ENCODE data around the gene NDST3.
A peak's percentile ranks its signal among the peaks of the same experiment; 100 is the strongest.

NDST3 gene

DNA sequence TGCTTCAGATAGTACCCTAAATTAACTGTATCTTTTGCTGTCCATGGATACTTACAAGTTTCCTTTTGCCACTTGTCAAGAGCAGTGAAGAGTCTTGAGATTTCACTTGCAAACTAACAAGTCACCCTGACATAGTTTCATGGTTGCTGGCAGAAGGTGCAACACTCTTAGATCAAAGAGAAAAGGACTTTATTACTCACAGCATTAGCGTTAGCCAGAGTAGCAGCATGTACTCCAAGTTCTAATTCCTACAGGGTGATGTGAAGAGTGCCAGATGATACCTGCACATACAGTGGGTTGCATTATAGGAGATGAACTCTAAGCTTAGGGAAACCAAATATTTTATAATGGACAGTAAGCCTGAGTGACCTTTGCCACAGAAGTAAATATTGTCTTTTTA lies 47.9 kb downstream of the NDST3 start:
- no peak for DNase-seq

DNA sequence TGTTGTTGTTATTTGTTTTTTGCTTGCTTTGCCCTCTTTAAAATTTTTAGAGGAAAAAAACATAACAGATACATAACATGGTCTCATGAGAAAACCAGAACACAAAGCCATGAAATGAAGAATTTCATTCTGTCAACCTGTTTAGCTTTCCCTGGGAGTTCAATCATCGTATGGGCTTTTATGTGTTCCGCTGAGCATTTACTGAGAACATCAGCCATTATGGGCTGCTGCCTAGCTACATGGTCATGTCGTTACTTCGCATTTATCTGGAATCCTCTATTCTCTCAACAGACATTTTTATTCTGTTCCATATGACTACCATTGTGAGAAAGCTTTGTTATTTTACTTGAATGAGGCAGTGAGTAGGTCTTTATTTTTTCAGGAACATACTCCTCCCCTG lies 51.4 kb downstream of the NDST3 start:
- DNase-seq, result no peak

DNA sequence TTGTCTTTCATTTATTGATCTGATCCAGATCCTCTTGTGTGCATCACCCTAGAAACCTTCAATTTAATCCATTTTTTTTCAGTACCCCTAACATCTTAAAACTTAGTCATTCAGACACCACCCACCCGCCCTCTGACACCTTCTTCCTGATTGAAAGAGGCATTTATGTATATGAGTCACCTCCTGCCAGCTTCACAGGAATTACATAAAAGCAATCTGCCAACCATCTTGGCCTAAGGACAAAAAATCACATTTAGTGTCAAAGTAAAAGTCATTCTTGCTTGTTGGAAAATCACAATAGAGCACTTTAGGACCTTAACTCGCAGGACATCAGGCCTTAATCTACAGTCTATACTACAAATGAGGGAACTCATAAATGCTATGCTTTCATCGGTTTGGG lies 52.1 kb downstream of the NDST3 start:
- DNase-seq, result no peak

DNA sequence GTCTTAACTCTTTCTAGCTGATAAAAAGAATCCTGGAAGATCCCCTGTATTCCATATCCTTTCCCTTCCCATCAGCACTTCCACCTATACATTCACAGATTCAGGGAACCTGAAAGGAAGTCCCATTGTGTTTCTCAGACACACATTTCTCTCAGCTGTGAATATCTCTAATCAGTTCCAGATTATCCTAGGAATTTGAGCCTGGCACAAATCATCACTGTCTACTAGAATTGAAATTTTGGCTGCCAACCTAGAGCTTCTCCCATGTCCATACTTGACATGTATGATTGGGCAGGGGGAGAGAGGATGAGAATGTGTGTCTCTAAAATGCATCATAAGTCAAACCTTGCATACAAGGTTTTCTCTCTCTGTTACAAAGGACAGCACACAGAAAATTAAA lies 53.1 kb downstream of the NDST3 start:
- no peak for DNase-seq

DNA sequence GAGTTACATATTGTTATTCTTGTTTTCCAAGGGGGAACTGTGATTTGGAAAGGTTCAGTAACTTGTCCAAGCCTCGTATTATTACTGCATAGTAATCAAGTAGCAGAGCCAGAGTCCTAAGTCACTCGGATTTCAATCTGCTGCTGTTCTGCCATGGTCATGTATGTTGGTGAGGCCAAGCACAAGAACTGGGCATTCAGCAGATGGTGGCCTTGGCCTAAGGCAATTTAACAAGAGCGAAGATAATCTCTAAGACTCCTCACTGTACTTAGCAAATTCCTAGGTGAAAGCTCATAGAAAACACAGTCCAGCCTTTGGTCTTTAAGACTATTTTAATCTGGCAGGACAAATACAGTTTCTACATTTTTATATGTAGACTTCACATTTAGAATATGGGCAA lies 64.8 kb downstream of the NDST3 start:
- DNase-seq, result no peak

DNA sequence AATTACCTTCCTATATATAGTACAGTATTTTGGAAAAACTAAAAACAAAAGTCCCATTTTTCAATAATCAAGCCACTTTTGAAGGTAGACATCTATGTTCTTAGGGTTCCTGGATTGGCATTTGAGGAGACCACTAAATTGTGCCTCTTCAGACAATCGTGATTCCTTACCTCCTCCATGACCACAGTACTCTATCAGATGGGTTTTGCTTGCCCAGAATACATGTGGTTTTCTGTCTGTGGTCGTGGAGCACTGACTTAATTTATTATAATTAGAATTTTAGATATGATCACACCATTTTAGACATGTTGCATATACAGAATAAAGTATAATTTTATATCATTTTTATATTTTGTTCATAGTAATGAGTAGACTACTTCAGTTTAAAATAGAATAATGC lies 67.9 kb downstream of the NDST3 start:
- DNase-seq, result no peak

DNA sequence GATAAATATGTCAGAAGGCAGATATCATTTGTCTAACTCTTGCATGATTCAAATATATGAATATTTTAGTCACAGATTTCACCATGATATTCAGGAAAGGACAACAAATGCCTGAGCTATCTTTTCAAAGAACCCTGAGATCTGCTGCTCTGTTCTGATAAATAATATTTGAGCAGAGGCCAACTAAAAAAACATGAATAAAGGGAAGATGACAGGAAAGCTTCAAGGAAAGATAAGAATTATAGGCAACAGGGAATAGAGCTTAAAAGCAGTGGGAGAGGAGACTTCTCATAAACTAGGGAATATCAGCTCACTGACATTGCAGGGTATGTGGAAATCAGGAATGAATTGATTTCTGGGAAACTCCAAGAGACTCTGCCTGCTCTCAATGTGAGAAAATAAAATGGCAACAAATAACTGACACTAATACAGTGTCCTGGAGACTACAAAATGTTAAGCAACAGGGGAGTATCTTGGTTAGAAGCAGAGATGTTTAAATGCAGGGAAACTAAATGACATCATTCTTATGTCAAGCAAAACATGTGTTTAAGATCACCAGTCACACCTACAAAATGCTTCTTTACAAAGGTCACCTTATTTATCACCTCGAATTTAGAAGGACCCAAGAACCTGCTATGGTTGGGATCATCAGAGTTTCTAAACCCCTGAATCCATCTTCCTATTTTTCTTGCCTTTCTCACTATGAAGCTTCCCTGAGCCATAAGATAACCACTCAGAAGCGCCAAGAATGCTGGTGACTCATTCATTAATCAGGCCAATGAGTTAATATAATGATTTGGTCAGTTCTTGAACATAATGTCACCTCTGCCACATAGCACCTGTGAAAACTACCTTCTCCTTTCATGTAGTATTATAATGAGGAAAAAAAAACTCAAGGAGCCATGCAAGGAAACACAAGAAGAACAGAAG lies 78.1 kb downstream of the NDST3 start:
- no peak for DNase-seq

DNA sequence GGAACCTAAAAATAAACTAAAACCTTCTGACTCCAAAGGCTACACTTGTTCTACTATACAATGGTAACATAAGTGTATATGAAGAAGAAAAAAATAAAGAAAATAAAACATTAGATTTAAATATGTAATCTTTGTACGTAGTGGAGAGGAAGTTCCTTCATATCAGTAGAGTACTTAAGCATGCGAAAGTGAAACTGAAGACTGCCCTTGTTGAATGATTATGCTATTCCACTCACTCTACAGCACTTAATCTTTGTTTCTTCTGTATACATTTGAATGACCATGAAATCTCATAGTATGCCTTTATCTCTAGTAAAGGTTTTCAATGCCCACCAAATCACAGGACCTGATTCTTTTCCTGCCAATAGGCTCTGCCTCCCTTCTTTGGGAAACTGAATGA lies 78.9 kb downstream of the NDST3 start:
- DNase-seq, result peak; percentile 26

DNA sequence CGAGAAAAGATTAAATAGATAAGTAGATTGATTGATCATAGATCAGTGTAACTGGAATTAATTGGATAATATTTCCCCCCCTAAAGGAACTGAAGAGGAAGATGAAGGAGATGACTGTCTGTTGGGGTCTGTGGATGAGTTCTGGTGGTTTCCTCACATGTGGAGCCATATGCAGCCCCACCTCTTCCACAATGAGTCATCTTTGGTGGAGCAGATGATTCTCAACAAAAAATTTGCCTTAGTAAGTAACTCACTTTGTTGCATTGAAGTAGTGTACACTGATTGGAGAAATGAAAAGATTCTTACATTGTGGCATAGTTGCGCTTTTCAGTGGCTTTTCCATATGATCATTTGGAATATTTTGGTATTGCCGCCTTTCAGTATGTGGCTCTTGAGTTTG lies 80.4 kb downstream of the NDST3 start:
- no peak for DNase-seq

DNA sequence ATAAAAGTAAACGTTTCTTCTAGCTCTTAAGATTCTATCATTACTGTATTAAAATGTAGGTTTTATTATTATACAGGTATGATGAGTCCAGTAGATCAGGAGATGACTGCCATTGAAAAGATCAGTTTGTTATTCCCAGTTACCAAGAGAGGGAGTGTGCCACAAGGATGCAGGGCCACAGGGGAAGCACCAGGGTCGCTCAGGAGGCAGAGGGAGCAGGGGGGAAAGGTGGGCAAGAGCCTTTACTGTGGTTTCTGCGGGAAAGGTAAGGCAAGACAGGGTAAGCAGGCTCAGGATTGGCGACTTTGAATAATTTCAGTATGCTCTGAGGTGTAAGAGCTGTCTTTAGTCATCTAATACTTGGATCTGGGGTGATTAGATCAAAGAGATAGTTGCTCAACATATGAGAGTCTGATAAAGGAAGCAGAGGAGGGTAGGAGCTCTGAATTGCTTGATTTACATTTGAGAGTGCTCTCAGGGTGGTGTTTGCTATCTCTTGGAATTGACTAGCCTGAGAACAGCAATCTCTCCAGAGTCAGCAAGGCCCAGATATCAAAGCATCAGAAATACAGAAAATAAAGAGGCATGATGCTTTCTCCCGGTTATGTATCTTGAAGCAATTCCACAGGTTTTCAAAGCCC lies 86.0 kb downstream of the NDST3 start:
- no peak for DNase-seq

DNA sequence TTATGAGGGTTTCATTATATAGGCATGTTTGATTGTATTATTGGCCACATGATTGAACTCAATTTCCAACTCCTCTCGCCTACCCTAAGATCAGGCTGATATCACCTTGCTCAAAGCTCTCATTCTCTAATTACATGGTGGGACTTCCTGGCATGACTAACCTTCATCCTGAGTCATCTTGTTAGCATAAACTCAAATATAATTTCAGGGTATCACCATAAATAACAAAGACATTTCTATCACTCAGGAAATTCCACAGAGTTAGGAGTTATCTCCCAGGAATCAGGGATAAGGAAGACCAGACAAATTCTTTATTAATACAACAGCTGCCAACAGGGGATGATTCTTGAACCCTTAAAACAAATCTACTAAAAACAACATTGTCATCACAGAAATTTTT lies 90.7 kb downstream of the NDST3 start:
- DNase-seq, result no peak

DNA sequence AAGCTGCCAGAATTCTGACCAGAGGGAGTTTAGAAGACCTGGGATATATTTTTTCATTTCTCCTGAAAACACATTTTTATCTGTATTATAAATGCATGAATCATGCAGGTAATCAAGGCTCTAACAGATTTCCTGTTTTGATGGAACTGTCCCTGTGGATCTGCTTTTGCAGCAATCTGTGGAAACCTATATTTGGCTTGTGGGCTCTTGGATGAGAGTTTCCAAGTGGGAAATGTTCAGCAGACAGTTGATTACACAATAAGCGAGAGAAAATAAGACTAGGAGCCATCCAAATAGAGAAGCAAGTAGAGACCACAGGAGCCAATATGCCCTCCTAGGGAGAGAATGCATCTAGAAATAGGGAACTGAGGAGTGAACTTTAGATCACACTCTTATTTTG lies 105.0 kb downstream of the NDST3 start:
- peak; percentile 3 for DNase-seq

DNA sequence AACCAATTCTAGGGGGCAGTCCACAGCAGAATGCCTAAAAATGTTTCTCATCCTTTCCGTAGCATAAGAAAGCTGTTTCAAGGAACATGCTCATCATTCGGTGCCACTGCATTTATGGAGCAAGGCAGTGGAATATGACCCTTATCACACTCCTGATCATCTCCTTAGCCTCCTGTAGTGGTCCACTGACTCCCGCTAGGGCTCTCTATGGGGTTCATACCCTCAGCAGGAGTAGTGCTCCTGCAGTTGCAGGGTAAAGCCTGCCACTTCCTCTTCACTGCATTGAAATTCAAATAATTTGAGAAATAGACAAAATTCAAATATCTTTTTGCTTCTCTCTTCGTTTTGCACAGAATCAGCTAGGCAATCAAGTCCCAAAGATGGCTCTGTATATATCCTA lies 107.0 kb downstream of the NDST3 start:
- no peak for DNase-seq

DNA sequence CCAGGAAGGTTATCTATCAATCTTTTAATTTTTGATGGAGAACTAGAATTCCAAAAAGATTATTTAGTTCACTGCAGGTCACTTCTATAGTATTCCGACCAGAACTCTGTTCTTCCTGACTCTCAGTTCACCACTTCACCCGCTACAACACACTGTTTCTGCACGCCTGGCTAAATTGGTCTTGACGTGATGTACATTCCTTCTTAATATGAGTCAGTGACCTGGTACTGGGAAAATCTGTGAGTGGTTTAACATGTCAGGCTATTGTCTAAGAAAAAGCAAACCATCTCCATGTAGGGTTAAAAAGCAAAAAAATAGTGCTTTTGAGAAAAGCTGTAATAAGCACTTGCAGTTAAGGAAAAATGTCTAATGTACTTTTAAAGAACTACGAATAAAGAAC lies 120.4 kb downstream of the NDST3 start:
- DNase-seq, result no peak

DNA sequence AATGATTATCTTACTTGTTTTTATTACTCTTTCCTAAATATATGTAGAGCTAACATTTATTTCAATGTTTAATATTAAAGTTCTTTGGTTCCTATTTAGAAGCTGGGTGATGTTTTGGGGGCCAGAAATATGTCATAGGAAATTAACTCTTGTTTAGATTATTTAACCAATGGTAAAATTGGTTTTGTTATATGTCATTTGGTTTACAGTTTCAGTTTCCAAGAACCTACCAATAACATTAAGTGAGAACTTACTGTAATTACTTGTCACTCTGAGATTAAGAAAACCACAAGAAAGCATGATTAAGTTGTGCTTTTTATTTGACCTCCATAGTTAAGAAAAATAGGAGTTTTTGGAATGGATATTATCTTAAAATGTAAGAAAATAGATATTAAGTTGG lies 121.2 kb downstream of the NDST3 start:
- no peak for DNase-seq

DNA sequence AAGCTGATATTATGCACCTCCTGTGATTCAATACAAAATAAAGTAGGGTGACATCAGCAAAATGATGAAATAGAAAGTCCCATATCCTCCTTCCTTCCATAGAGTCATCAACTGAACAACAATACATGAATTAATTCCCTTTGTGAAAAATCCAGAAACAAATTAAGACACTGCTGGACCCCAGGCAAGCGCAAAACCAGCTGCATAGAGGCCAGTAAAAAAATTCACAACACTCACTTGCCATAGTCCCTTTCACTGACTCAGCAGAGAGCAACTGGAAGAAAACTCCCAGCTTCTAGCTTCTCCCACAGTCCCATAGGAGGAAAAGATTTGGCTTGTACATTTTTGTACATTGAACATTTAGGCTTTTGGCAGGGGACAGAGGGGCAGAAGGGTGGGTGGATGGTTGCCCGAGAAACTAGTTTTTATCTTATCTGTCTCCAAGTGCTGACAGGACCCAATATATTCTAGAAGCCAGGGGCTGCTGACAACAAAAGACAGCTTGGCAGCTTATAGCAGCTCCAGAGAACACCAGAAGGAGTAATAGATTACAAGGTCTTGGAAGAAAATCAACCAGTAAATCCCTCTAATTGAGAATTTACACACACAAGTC lies 124.6 kb downstream of the NDST3 start:
- no peak for DNase-seq

DNA sequence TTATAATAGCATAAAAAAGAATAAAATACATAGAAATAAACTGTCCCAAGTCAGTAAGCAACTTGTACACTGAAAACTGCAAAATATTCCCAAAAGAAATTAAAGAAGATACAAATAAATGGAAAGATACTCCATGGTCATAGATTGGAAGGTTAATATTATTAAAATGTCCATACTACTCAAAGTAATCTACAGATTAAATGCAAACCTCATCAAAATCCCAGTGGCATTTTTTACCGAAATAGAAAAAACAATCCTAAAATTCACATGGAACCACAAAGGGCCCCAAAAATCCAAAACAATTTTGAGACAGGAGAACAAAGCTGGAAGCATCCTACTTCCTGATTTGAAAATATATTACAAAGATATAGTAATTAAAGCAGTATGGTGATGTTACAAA lies 133.0 kb downstream of the NDST3 start:
- DNase-seq, result no peak

DNA sequence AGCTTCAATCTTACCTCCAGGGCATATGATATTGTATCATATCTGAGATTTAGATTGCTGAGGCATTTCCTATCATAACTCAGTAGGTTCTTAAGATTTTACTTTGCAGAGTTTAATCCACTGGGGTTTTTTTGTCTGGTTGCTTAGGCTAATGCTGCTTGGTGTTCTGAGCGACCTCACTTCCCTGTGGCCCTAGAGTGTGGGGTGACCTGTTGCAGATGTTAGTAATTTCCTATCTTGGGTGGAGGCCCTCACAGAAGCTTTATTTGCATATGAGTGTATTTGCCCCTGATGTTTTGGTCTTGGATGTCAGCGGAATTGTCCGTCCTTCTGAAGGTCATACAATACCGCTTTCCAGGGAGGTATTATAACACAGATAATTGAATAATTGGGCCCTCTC lies 137.1 kb downstream of the NDST3 start:
- DNase-seq, result no peak

DNA sequence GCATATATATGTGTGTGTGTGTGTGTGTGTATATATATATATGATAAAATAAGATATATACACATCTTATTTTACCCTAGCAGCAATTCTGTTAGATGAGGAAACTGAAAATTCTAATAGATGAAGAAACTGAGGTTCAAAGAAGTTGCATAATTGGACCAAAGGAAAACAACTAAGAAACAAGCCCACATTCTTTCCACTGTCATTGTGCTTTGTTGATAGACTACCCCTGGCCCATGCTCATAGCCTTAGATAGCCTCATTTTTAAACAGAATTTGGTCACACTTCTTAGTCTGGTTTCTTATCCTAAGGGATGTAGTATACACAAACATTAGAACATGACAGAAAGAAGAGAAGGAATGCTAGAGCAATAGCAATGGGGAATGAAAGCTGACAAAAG lies 138.8 kb downstream of the NDST3 start:
- DNase-seq, result no peak

DNA sequence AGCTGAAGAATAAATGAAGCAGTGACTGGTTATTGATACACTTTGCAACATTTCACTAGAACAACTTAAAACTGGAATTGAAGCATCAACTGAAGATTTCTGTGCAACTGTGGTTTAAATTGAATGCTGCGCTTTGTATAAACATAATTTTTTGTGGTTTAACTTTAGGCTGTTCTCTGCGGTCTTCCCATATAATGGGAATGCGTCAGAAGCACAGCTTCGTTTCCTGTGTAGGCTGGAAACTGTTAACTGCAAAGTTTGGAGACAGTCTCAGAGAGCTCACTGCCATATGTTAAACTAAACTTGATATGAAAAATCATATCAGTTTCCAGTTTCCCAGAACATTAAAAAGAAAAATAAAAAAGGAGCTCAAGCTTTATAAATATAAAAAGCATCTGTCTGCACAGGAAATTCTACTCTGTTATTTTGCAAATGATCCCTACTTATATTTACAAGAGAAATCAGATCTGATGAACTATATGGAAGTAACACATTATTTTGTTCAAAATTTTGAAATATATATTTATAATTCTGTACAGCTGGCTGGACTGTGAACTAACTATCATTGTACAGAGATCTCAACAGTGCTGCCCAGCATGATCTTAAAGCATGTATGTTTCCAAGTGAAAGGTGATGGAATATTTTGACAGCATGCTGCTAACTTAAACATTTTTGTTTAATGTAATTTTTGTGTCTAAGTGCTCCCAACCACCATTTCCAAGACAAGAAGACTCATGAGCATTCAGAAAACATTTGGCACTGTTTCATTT lies 139.9 kb downstream of the NDST3 start:
- DNase-seq, result no peak

DNA sequence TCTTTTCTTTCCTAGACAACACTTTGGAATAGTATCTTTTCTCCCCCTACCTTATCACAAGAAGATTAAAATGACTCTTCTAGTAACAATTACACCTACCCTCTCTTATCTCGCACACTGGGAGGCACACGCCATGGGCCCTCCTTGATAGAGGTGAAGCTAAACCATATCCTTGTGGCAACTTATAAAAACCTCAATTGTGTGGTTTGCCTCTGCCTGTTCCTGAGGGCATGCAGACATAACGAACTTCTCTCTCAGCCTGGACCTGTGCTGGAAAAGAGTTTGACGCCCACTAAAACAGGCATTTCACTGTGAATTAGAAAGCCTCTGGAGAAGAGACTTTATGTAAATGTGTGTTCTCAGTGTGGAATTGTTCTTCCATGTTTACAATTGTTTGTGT lies 141.2 kb downstream of the NDST3 start:
- no peak for DNase-seq

DNA sequence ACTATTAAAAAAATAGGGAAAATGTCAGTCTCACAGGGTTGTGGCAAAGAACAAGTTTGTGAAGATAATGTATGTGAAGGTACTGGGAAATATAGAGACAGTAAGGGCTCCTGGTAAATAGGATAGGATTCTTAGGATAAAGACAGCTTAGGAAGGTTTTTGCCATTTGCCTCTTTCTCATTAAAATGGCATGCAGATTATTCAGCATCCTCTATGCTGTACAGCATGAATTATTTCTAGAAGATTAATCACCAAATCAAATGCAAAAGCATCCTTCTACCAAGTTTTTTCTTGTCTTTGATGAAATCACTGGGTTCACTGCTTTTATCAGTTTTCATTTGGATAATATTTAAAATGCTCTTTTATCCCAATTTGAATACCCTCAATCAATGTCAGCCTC lies 142.8 kb downstream of the NDST3 start:
- DNase-seq, result no peak

DNA sequence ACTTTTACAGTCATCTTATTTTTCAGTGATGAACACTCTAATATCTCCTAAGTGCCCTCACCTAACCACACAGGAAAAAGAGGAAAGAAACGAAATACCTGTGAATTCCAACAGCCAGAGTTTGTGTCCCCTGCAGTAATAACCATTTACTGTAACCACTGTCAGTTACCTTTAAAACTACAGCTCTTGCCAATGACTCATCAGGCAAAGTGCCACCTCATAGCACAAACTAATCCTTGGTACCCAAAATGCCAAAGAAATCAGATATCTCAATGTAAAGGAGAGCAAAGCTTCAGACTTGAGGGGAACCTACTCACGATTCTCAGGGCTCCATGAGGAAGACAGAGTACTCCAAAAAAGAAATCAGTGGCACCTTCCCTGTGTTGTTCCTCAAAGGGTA lies 146.5 kb downstream of the NDST3 start:
- DNase-seq, result no peak
